GM23338 (cell line): Measurements from ENCODE around the gene HERPUD1. TPM values are rescaled to one million over a fixed set of nuclear protein-coding genes. Genes with fewer than 3 reads are reported as not detected.

Experiments used
- ATAC-seq: fragments of 200-7000 bp; cut with Tn5 transposase; 3 replicates; pipeline ENCODE4 v1.9.1; 2020
- DNase-seq: peaks from one replicate; pipeline ENCODE4 v3.0.0-alpha.2; 2015; ENCODE audit warnings: low spot score
- H2AFZ ChIP-seq: fragments of 200-600 bp; sonication (generic); 2 replicates; pipeline ENCODE4 v1.8.0; 2016; ENCODE audit warnings: antibody characterized with exemption, mild to moderate bottlenecking, moderate library complexity
- H3F3A ChIP-seq: fragments of 200-600 bp; sonication (generic); replicated peaks from 2 replicates; pipeline ENCODE4 v1.8.0; 2017; ENCODE audit warnings: antibody characterized with exemption, mixed run types, low read depth
- H3K27ac ChIP-seq: fragments of 200-600 bp; sonication (generic); 2 replicates; pipeline ENCODE4 v1.6.1; 2016; ENCODE audit warnings: low read depth
- H3K27me3 ChIP-seq: fragments of 200-600 bp; sonication (generic); 2 replicates; pipeline ENCODE4 v1.8.0; 2016; ENCODE audit warnings: mild to moderate bottlenecking, mixed run types, moderate library complexity; ENCODE audit not compliant: insufficient read depth
- H3K36me3 ChIP-seq: fragments of 200-600 bp; sonication (generic); 2 replicates; pipeline ENCODE4 v1.8.0; 2016; ENCODE audit warnings: mild to moderate bottlenecking; ENCODE audit not compliant: insufficient read depth
- H3K4me1 ChIP-seq: fragments of 200-600 bp; sonication (generic); 2 replicates; pipeline ENCODE4 v1.8.0; 2016; ENCODE audit warnings: mild to moderate bottlenecking, moderate library complexity; ENCODE audit not compliant: insufficient read depth
- H3K4me2 ChIP-seq: fragments of 200-600 bp; sonication (generic); 2 replicates; pipeline ENCODE4 v1.7.1; 2017; ENCODE audit warnings: mixed run types
- H3K4me3 ChIP-seq: fragments of 200-600 bp; sonication (generic); 2 replicates; pipeline ENCODE4 v1.6.1; 2016; ENCODE audit warnings: mixed run types
- H3K79me2 ChIP-seq: fragments of 200-600 bp; sonication (generic); replicated peaks from 2 replicates; pipeline ENCODE4 v1.8.0; 2017; ENCODE audit warnings: mild to moderate bottlenecking; ENCODE audit not compliant: insufficient read depth
- H3K9me2 ChIP-seq: fragments of 200-600 bp; sonication (generic); 2 replicates; pipeline ENCODE4 v1.8.0; 2017; ENCODE audit not compliant: insufficient read depth
- H4K20me1 ChIP-seq: fragments of 200-600 bp; sonication (generic); replicated peaks from 2 replicates; pipeline ENCODE4 v1.8.0; 2017; ENCODE audit warnings: mild to moderate bottlenecking; ENCODE audit not compliant: insufficient read depth
- H3K27ac Mint-ChIP-seq: 2 replicates; pipeline ENCODE4 v1.8.0; 2020; ENCODE audit warnings: inconsistent platforms, mild to moderate bottlenecking, moderate library complexity, mixed read lengths
- H3K27me3 Mint-ChIP-seq: 3 replicates; pipeline ENCODE4 v1.8.0; 2022; ENCODE audit warnings: low read depth, mild to moderate bottlenecking, moderate library complexity, mixed read lengths, inconsistent platforms; ENCODE audit not compliant: insufficient read depth, poor library complexity
- H3K36me3 Mint-ChIP-seq: 3 replicates; pipeline ENCODE4 v1.8.0; 2021; ENCODE audit warnings: low read depth, mild to moderate bottlenecking, inconsistent platforms, moderate library complexity, mixed read lengths
- H3K4me1 Mint-ChIP-seq: 3 replicates; pipeline ENCODE4 v1.8.0; 2020; ENCODE audit warnings: mild to moderate bottlenecking, inconsistent platforms, mixed read lengths
- H3K4me3 Mint-ChIP-seq: 3 replicates; pipeline ENCODE4 v1.8.0; 2021; ENCODE audit warnings: moderate library complexity, mild to moderate bottlenecking, inconsistent platforms, mixed read lengths
- H3K9me3 Mint-ChIP-seq: 3 replicates; pipeline ENCODE4 v1.8.0; 2020; ENCODE audit warnings: moderate library complexity, mild to moderate bottlenecking, inconsistent platforms, mixed read lengths
- CREB1 ChIP-seq: fragments of 250-450 bp; sonication (Bioruptor Pico); IDR thresholded peaks from 2 replicates; pipeline ENCODE4 v1.5.0; 2020; ENCODE audit warnings: low read depth, mild to moderate bottlenecking, moderate library complexity
- EZH2 ChIP-seq: fragments of 200-600 bp; sonication (generic); IDR thresholded peaks from one replicate; pipeline ENCODE4 v1.8.0; 2017; ENCODE audit warnings: antibody characterized with exemption, mild to moderate bottlenecking, low read depth; ENCODE audit not compliant: unreplicated experiment
- EZH2phosphoT487 ChIP-seq: fragments of 200-600 bp; sonication (generic); IDR thresholded peaks from one replicate; pipeline ENCODE4 v1.8.1; 2018; ENCODE audit warnings: antibody characterized with exemption; ENCODE audit not compliant: unreplicated experiment
- JUNB ChIP-seq: IDR thresholded peaks from one replicate; pipeline ENCODE4 v1.6.1; 2016; ENCODE audit warnings: antibody characterized with exemption; ENCODE audit not compliant: unreplicated experiment
- NANOG ChIP-seq: IDR thresholded peaks from 2 replicates; pipeline ENCODE4 v1.6.1; 2016; ENCODE audit warnings: antibody characterized with exemption, borderline replicate concordance
- POLR2AphosphoS5 ChIP-seq: IDR thresholded peaks from 2 replicates; pipeline ENCODE4 v1.6.1; 2016; ENCODE audit warnings: antibody characterized with exemption, low read depth
- STAT1 ChIP-seq: IDR thresholded peaks from one replicate; pipeline ENCODE4 v1.6.1; 2016; ENCODE audit warnings: antibody characterized with exemption; ENCODE audit not compliant: unreplicated experiment
- ZNF114 ChIP-seq: fragments of 250-450 bp; sonication (Bioruptor Pico); IDR thresholded peaks from 2 replicates; pipeline ENCODE4 v1.5.0; 2020; ENCODE audit warnings: mild to moderate bottlenecking, moderate library complexity
- ZNF331 ChIP-seq: fragments of 250-450 bp; sonication (Bioruptor Pico); IDR thresholded peaks from 2 replicates; pipeline ENCODE4 v1.5.0; 2020; ENCODE audit warnings: low read depth, mild to moderate bottlenecking, moderate library complexity
- polyA plus RNA-seq: library from polyadenylated mRNA; unstranded; fragments of >200 nt; fragmentation: Nextera tagmentation; extraction: Ambion mirVana; gene quantifications from 2 replicates; pipeline ENCODE4 v1.2.1, GENCODE V29; 2016
- total RNA-seq: library from RNA; depleted of rRNA; stranded (reverse); fragments of >200 nt; shearing (Covaris generic); gene quantifications from 2 replicates; pipeline ENCODE4 v1.2.3, GENCODE V29; 2014
- TF ChIP-seq, protein P1 (sequence below): fragments of 250-450 bp; sonication (Bioruptor Pico); IDR thresholded peaks from 2 replicates; pipeline ENCODE4 v1.5.0; 2020; ENCODE audit warnings: mild to moderate bottlenecking, moderate library complexity
- TF ChIP-seq, protein P2 (sequence below): IDR thresholded peaks from one replicate; pipeline ENCODE4 v1.6.1; 2018; ENCODE audit warnings: antibody characterized with exemption; ENCODE audit not compliant: unreplicated experiment
- TF ChIP-seq, protein P3 (sequence below): IDR thresholded peaks from 2 replicates; pipeline ENCODE4 v1.6.1; 2016; ENCODE audit warnings: antibody characterized with exemption
- TF ChIP-seq, protein P4 (sequence below), 2 experiments: fragments of 200-600 bp in 1 of 2; sonication (generic) in 1 of 2; conservative IDR thresholded peaks; 2 replicates each; pipeline versions ENCODE4 v1.5.1 to v1.6.1; 2016 to 2017; ENCODE audit warnings: antibody characterized with exemption in 2 of 2, low read depth in 2 of 2, mild to moderate bottlenecking in 2 of 2, moderate library complexity in 1 of 2

The HERPUD1 gene
- total and polyA plus RNA-seq, 2 experiments from 2014 or later, result 41.1 to 44.1 TPM

DNA sequence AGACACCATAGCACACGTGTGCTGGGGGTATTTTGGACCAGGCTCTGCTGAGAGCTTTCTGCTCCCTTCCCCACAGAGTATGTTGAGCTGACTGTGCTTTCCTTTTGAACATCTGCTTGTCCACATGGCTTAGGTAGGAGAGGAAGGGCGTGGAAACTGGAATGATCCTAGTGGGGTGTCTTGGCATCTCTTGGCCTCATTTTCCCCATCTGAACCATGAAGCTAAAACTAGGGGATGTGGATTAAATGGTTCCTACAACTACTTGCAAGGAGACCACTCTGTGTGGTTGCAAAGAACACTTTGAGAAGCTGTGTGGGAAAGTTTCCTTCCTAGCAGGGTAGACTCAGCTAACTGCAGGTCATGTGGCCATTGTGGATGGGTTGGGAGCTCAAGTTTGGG is 50.8 kb downstream of the HERPUD1 start (continued):
- no peak for TF ChIP-seq EZH2phosphoT487
- no peak for TF ChIP-seq JUNB
- no peak for TF ChIP-seq STAT1
- no peak for TF ChIP-seq POLR2AphosphoS5

DNA sequence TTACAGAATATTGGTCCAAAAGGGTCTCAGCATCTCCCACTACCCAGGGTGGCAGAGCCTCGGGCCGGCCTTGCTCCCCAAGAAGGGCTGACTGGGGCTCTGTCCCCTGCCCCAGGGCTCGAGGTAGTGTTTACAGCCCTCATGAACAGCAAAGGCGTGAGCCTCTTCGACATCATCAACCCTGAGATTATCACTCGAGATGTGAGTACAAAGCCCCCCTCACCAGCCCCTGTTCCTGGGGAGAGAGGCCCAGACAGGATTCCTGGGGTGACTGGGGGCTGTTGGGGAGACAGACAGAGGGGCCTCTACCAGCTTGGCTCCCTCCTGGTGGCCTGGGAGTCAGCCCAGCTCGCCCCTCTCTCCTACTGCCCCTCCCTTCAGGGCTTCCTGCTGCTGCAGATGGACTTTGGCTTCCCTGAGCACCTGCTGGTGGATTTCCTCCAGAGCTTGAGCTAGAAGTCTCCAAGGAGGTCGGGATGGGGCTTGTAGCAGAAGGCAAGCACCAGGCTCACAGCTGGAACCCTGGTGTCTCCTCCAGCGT is 51.3 kb downstream of the HERPUD1 start:
- ATAC-seq (no peak), DNase-seq (no peak)
- Mint-ChIP-seq H3K36me3 (no peaks in the 10 kb centered on the region), H3K27ac (no peak overlapping the region), H3K4me1 (peaks cover 9% of the 10 kb centered on the region), H3K4me3 (no peak overlapping the region), H3K27me3 (peaks cover 8% of the 10 kb centered on the region), H3K9me3 (no peaks in the 10 kb centered on the region; the same call in 2 of the 3 replicates)
- no peak overlapping the region for H3K4me3 ChIP-seq
- no peak overlapping the region for H3K27ac ChIP-seq
- no peaks in the 10 kb centered on the region for H3K79me2 ChIP-seq
- peaks cover 8% of the 10 kb centered on the region for H3K27me3 ChIP-seq
- no peaks in the 10 kb centered on the region for H4K20me1 ChIP-seq
- H3K4me1 ChIP-seq, result no peaks in the 10 kb centered on the region
- no peaks in the 10 kb centered on the region for H3K36me3 ChIP-seq
- TF ChIP-seq, protein P1, sequence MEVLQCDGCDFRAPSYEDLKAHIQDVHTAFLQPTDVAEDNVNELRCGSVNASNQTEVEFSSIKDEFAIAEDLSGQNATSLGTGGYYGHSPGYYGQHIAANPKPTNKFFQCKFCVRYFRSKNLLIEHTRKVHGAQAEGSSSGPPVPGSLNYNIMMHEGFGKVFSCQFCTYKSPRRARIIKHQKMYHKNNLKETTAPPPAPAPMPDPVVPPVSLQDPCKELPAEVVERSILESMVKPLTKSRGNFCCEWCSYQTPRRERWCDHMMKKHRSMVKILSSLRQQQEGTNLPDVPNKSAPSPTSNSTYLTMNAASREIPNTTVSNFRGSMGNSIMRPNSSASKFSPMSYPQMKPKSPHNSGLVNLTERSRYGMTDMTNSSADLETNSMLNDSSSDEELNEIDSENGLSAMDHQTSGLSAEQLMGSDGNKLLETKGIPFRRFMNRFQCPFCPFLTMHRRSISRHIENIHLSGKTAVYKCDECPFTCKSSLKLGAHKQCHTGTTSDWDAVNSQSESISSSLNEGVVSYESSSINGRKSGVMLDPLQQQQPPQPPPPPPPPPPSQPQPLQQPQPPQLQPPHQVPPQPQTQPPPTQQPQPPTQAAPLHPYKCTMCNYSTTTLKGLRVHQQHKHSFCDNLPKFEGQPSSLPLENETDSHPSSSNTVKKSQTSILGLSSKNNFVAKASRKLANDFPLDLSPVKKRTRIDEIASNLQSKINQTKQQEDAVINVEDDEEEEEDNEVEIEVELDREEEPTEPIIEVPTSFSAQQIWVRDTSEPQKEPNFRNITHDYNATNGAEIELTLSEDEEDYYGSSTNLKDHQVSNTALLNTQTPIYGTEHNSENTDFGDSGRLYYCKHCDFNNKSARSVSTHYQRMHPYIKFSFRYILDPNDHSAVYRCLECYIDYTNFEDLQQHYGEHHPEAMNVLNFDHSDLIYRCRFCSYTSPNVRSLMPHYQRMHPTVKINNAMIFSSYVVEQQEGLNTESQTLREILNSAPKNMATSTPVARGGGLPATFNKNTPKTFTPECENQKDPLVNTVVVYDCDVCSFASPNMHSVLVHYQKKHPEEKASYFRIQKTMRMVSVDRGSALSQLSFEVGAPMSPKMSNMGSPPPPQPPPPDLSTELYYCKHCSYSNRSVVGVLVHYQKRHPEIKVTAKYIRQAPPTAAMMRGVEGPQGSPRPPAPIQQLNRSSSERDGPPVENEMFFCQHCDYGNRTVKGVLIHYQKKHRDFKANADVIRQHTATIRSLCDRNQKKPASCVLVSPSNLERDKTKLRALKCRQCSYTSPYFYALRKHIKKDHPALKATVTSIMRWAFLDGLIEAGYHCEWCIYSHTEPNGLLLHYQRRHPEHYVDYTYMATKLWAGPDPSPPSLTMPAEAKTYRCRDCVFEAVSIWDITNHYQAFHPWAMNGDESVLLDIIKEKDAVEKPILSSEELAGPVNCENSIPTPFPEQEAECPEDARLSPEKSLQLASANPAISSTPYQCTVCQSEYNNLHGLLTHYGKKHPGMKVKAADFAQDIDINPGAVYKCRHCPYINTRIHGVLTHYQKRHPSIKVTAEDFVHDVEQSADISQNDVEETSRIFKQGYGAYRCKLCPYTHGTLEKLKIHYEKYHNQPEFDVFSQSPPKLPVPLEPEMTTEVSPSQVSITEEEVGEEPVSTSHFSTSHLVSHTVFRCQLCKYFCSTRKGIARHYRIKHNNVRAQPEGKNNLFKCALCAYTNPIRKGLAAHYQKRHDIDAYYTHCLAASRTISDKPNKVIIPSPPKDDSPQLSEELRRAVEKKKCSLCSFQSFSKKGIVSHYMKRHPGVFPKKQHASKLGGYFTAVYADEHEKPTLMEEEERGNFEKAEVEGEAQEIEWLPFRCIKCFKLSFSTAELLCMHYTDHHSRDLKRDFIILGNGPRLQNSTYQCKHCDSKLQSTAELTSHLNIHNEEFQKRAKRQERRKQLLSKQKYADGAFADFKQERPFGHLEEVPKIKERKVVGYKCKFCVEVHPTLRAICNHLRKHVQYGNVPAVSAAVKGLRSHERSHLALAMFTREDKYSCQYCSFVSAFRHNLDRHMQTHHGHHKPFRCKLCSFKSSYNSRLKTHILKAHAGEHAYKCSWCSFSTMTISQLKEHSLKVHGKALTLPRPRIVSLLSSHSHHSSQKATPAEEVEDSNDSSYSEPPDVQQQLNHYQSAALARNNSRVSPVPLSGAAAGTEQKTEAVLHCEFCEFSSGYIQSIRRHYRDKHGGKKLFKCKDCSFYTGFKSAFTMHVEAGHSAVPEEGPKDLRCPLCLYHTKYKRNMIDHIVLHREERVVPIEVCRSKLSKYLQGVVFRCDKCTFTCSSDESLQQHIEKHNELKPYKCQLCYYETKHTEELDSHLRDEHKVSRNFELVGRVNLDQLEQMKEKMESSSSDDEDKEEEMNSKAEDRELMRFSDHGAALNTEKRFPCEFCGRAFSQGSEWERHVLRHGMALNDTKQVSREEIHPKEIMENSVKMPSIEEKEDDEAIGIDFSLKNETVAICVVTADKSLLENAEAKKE, result no peak
- TF ChIP-seq NANOG (no peak), ZNF331 (CRISPR knock-in tag) (no peak), POLR2AphosphoS5 (no peak), STAT1 (no peak), EZH2phosphoT487 (no peak), ZNF114 (CRISPR knock-in tag) (no peak), JUNB (no peak), EZH2 (no peak), CREB1 (CRISPR knock-in tag) (no peak)
- TF ChIP-seq, protein P2, sequence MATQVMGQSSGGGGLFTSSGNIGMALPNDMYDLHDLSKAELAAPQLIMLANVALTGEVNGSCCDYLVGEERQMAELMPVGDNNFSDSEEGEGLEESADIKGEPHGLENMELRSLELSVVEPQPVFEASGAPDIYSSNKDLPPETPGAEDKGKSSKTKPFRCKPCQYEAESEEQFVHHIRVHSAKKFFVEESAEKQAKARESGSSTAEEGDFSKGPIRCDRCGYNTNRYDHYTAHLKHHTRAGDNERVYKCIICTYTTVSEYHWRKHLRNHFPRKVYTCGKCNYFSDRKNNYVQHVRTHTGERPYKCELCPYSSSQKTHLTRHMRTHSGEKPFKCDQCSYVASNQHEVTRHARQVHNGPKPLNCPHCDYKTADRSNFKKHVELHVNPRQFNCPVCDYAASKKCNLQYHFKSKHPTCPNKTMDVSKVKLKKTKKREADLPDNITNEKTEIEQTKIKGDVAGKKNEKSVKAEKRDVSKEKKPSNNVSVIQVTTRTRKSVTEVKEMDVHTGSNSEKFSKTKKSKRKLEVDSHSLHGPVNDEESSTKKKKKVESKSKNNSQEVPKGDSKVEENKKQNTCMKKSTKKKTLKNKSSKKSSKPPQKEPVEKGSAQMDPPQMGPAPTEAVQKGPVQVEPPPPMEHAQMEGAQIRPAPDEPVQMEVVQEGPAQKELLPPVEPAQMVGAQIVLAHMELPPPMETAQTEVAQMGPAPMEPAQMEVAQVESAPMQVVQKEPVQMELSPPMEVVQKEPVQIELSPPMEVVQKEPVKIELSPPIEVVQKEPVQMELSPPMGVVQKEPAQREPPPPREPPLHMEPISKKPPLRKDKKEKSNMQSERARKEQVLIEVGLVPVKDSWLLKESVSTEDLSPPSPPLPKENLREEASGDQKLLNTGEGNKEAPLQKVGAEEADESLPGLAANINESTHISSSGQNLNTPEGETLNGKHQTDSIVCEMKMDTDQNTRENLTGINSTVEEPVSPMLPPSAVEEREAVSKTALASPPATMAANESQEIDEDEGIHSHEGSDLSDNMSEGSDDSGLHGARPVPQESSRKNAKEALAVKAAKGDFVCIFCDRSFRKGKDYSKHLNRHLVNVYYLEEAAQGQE, result no peak
- TF ChIP-seq, protein P3, sequence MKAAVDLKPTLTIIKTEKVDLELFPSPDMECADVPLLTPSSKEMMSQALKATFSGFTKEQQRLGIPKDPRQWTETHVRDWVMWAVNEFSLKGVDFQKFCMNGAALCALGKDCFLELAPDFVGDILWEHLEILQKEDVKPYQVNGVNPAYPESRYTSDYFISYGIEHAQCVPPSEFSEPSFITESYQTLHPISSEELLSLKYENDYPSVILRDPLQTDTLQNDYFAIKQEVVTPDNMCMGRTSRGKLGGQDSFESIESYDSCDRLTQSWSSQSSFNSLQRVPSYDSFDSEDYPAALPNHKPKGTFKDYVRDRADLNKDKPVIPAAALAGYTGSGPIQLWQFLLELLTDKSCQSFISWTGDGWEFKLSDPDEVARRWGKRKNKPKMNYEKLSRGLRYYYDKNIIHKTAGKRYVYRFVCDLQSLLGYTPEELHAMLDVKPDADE, result no peak
- TF ChIP-seq, protein P4, sequence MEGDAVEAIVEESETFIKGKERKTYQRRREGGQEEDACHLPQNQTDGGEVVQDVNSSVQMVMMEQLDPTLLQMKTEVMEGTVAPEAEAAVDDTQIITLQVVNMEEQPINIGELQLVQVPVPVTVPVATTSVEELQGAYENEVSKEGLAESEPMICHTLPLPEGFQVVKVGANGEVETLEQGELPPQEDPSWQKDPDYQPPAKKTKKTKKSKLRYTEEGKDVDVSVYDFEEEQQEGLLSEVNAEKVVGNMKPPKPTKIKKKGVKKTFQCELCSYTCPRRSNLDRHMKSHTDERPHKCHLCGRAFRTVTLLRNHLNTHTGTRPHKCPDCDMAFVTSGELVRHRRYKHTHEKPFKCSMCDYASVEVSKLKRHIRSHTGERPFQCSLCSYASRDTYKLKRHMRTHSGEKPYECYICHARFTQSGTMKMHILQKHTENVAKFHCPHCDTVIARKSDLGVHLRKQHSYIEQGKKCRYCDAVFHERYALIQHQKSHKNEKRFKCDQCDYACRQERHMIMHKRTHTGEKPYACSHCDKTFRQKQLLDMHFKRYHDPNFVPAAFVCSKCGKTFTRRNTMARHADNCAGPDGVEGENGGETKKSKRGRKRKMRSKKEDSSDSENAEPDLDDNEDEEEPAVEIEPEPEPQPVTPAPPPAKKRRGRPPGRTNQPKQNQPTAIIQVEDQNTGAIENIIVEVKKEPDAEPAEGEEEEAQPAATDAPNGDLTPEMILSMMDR (conservative IDR thresholded peaks at IDR 0.05; ENCODE audit: low read depth in 2 of 2), result no peak
- H3F3A ChIP-seq, result no peaks in the 10 kb centered on the region
- no peak overlapping the region for H3K4me2 ChIP-seq
- no peak overlapping the region for H2AFZ ChIP-seq
- H3K9me2 ChIP-seq, result no peaks in the 10 kb centered on the region
